ENCODE data around the gene KCNQ1. TPM values are rescaled to one million over a fixed set of nuclear protein-coding genes. Genes with fewer than 3 reads are reported as not detected.

KCNQ1 gene
- total and polyA plus RNA-seq, 4 donors: 15.4 to 41.7 (median 26.2) TPM

- H3K36me3 ChIP-seq (ENCODE audit: control insufficient read depth in 4 of 4, insufficient read depth in 4 of 4, low read length in 4 of 4): no peaks in the 10 kb centered on the region
- H3K27me3 ChIP-seq (ENCODE audit: control insufficient read depth in 3 of 3, insufficient read depth in 3 of 3, low read length in 2 of 3): no peaks in the 10 kb centered on the region
- ATAC-seq (ENCODE audit: insufficient read depth, low FRiP score) (no peak), DNase-seq (no peak)
- TF ChIP-seq CTCF (IDR thresholded peaks at IDR 0.05; ENCODE audit: control extremely low read depth, extremely low read depth): no peak
- no peak overlapping the region for H3K4me3 ChIP-seq
- no peak overlapping the region for H3K27ac ChIP-seq (ENCODE audit: low read depth in 1 of 2, low read length in 1 of 2)
- no peak overlapping the region for H3K9ac ChIP-seq (ENCODE audit: insufficient read depth in 1 of 2, low read length in 2 of 2)
- H3K9me3 ChIP-seq (ENCODE audit: control insufficient read depth in 4 of 4, insufficient read depth in 3 of 4, low read length in 3 of 4): peaks cover 0 to 5% (median 0%) of the 10 kb centered on the region in 4 donors
- 80 to 88% methylated on average over 7 of the region's 7 CpGs for WGBS, 2 donors
- peaks cover 0 to 39% (median 12%) of the 10 kb centered on the region in 5 donors for H3K4me1 ChIP-seq (ENCODE audit: control insufficient read depth in 5 of 5, insufficient read depth in 5 of 5, low read length in 5 of 5)
Observed at GRCh38 chr11:2707736-2708135, 262.9 kb downstream of the KCNQ1 start.

- ATAC-seq (ENCODE audit: insufficient read depth, low FRiP score) (no peak), DNase-seq (peak; percentile 69 to 85 (median 79))
- H3K36me3 ChIP-seq (ENCODE audit: control insufficient read depth in 4 of 4, insufficient read depth in 4 of 4, low read length in 4 of 4): no peaks in the 10 kb centered on the region
- peaks cover 0 to 35% (median 12%) of the 10 kb centered on the region in 5 donors for H3K4me1 ChIP-seq (ENCODE audit: control insufficient read depth in 5 of 5, insufficient read depth in 5 of 5, low read length in 5 of 5)
- H3K9ac ChIP-seq (ENCODE audit: insufficient read depth in 1 of 2, low read length in 2 of 2): peak overlapping the region in 1 of 2 donors; percentile 1
- H3K9me3 ChIP-seq (ENCODE audit: control insufficient read depth in 4 of 4, insufficient read depth in 3 of 4, low read length in 3 of 4): peaks cover 0 to 5% (median 0%) of the 10 kb centered on the region in 4 donors
- WGBS, 2 donors: 72 to 81% methylated on average over 11 of the region's 11 CpGs
- no peaks in the 10 kb centered on the region for H3K27me3 ChIP-seq (ENCODE audit: control insufficient read depth in 3 of 3, insufficient read depth in 3 of 3, low read length in 2 of 3)
- no peak overlapping the region for H3K4me3 ChIP-seq
- TF ChIP-seq CTCF (IDR thresholded peaks at IDR 0.05; ENCODE audit: control extremely low read depth, extremely low read depth): no peak
- no peak overlapping the region for H3K27ac ChIP-seq (ENCODE audit: low read depth in 1 of 2, low read length in 1 of 2)
Observed at GRCh38 chr11:2708151-2708581, 263.4 kb downstream of the KCNQ1 start.

GRCh38 chr11:2708757-2709281, 264.0 kb downstream of the KCNQ1 start:
- Histone ChIP-seq H3K4me3 (no peak overlapping the region), H3K9me3 (ENCODE audit: control insufficient read depth in 4 of 4, insufficient read depth in 3 of 4, low read length in 3 of 4) (peaks cover 0 to 5% (median 0%) of the 10 kb centered on the region in 4 donors), H3K4me1 (ENCODE audit: control insufficient read depth in 5 of 5, insufficient read depth in 5 of 5, low read length in 5 of 5) (peaks cover 0 to 28% (median 9%) of the 10 kb centered on the region in 5 donors), H3K36me3 (ENCODE audit: control insufficient read depth in 4 of 4, insufficient read depth in 4 of 4, low read length in 4 of 4) (no peaks in the 10 kb centered on the region), H3K27me3 (ENCODE audit: control insufficient read depth in 3 of 3, insufficient read depth in 3 of 3, low read length in 2 of 3) (no peaks in the 10 kb centered on the region), H3K9ac (ENCODE audit: insufficient read depth in 1 of 2, low read length in 2 of 2) (peak overlapping the region in 1 of 2 donors; percentile 1), H3K27ac (ENCODE audit: low read depth in 1 of 2, low read length in 1 of 2) (no peak overlapping the region)
- ATAC-seq (ENCODE audit: insufficient read depth, low FRiP score): no peak
- 79 to 81% methylated on average over 14 of the region's 14 CpGs for WGBS, 2 donors
- TF ChIP-seq CTCF (IDR thresholded peaks at IDR 0.05; ENCODE audit: control extremely low read depth, extremely low read depth): no peak
- peak in 2 of 3 donors; percentile 83 to 87 for DNase-seq
